ENCODE measurements around the gene EXOSC5. TPM values are rescaled to one million over a fixed set of nuclear protein-coding genes. Genes with fewer than 3 reads are reported as not detected.

The EXOSC5 gene
- total RNA-seq, 2 donors from 2014 or later = 4.3 to 22.8 TPM

DNA sequence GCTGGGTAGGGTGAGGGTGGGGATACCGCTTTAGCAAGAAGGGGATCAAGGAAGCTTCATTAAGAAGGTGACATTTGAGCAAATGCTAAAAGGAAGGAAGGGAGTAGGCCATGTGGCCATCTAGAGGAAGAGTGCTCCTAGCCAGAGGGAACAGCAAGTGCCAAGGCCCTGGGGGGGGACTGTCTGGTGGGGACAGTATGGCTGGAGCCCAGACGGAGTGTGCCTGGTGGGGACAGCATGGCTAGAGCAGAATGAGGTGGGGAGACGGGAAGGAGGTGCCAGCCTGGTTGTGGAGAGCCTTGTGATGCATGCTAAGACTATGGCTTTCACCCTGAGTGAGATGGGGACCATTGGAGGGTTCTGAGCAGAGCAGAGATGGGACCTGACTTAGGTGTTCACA, 41.4 kb downstream of the EXOSC5 start:
- no peaks in the 10 kb centered on the region for H3K36me3 ChIP-seq (replicated peaks in 1 of 2; ENCODE audit: insufficient read depth in 1 of 2, low read depth in 2 of 2)
- intact Hi-C loops (cut with DNase I) = no loop called here
- no peak overlapping the region for H3K27ac ChIP-seq
- H3K9me3 ChIP-seq = no peaks in the 10 kb centered on the region
- TF ChIP-seq POLR2A (IDR thresholded peaks at IDR 0.05) (no peak), CTCF (IDR thresholded peaks at IDR 0.05) (no peak)
- no peaks in the 10 kb centered on the region for H3K27me3 ChIP-seq
- ATAC-seq = no peak
- 69 to 74% methylated on average over 3 of the region's 3 CpGs for WGBS, 2 donors
- H3K4me1 ChIP-seq = peaks cover 37% of the 10 kb centered on the region
- DNase-seq = no peak
- H3K4me3 ChIP-seq = no peak overlapping the region

DNA sequence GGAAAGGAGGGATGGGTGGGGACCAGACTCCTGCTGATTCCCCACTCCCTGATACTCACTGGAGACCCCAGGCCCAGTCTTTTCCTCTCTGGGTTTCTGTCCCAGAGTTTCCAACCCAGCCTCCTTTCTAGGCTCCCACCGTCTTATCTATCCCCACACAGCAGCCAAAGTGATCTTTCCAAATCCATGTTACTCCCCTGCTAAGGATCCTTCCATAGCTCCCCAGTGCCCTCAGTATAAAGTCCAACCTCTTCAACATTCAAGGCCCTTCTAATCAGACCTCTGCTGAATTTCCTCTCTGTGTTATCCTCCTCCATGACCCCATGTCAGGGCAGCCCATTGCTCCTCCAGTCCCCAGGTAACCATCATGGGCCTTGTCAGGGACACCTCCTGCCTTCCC, 42.1 kb downstream of the EXOSC5 start:
- DNase-seq (no peak), ATAC-seq (no peak)
- 85 to 94% methylated on average over 1 of the region's 1 CpG for WGBS, 2 donors
- Histone ChIP-seq H3K36me3 (replicated peaks in 1 of 2; ENCODE audit: insufficient read depth in 1 of 2, low read depth in 2 of 2) (no peaks in the 10 kb centered on the region), H3K9me3 (no peaks in the 10 kb centered on the region), H3K4me3 (no peak overlapping the region), H3K27ac (no peak overlapping the region), H3K27me3 (no peaks in the 10 kb centered on the region), H3K4me1 (peaks cover 41% of the 10 kb centered on the region)
- intact Hi-C loops (cut with DNase I) = no loop called here
- TF ChIP-seq CTCF (IDR thresholded peaks at IDR 0.05) (no peak), POLR2A (IDR thresholded peaks at IDR 0.05) (no peak)

- intact Hi-C loops (cut with DNase I) = no loop called here
Measured at GRCh38 chr19:41354343-41354953, 42.7 kb downstream of the EXOSC5 start.

GRCh38 chr19:41353466-41354342, 43.5 kb downstream of the EXOSC5 start, which contains the start of gene TGFB1:
Gene TGFB1 (minus strand): TSS chr19:41353922. CDS start chr19:41353044, 878 bp downstream.
- H3K4me3 ChIP-seq = peak within 1 kb of the TSS; percentile 24 to 60
- WGBS, 2 donors = 0 to 1% methylated on average over 25 to 31 of the region's 78 CpGs
- intact Hi-C loops (cut with DNase I) = no loop called here
- peaks cover 41% of the 10 kb centered on the region for H3K4me1 ChIP-seq
- peak; percentile 75 to 84 (median 80) for DNase-seq
- H3K9me3 ChIP-seq = no peaks in the 10 kb centered on the region
- TF ChIP-seq CTCF (IDR thresholded peaks at IDR 0.05) = peak; percentile 73 to 90 (median 82)
- peak in 1 of 3 donors; percentile 34 for TF ChIP-seq POLR2A (IDR thresholded peaks at IDR 0.05)
- ATAC-seq = peak; percentile 75
- no peaks in the 10 kb centered on the region for H3K27me3 ChIP-seq
- no peaks in the 10 kb centered on the region for H3K36me3 ChIP-seq (replicated peaks in 1 of 2; ENCODE audit: insufficient read depth in 1 of 2, low read depth in 2 of 2)
- H3K27ac ChIP-seq = peak within 1 kb of the TSS in 3 of 4 donors; percentile 28 to 79 (median 59)

More at GRCh38 chr19:41354343-41354953, 42.7 kb downstream of the EXOSC5 start:
- no peaks in the 10 kb centered on the region for H3K36me3 ChIP-seq (replicated peaks in 1 of 2; ENCODE audit: insufficient read depth in 1 of 2, low read depth in 2 of 2)
- no peak for DNase-seq
- no peak overlapping the region for H3K27ac ChIP-seq
- no peaks in the 10 kb centered on the region for H3K9me3 ChIP-seq
- peaks cover 41% of the 10 kb centered on the region for H3K4me1 ChIP-seq
- TF ChIP-seq CTCF (IDR thresholded peaks at IDR 0.05) (no peak), POLR2A (IDR thresholded peaks at IDR 0.05) (no peak)
- H3K27me3 ChIP-seq = no peaks in the 10 kb centered on the region
- WGBS, 2 donors = 40 to 81% methylated on average over 1 to 23 of the region's 23 CpGs
- no peak for ATAC-seq
- peak overlapping the region in 1 of 2 donors; percentile 24 for H3K4me3 ChIP-seq

All from body of pancreas (tissue), 4 donors.